Motor neuron (in vitro differentiated cells): ENCODE results near the gene KCNV2. TPM values are rescaled to one million over a fixed set of nuclear protein-coding genes. Genes with fewer than 3 reads are reported as not detected.

Experiments
- ATAC-seq, 8 experiments: fragments of 200-7000 bp; cut with Tn5 transposase; replicated peaks in 6 of 8; 2 replicates each; pipeline ENCODE4 v1.8.0; 2021; ENCODE audit warnings: mild to moderate bottlenecking in 8 of 8, moderate library complexity in 8 of 8
- H3K27ac ChIP-seq, 2 donors: fragments of 250-450 bp; sonication (Bioruptor Pico); 2 replicates each; pipeline ENCODE4 v1.9.0; 2021; ENCODE audit warnings: antibody characterized with exemption in 2 of 2, mild to moderate bottlenecking in 2 of 2, moderate library complexity in 1 of 2
- H3K4me1 ChIP-seq, 2 donors: fragments of 250-450 bp; sonication (Bioruptor Pico); replicated peaks in 1 of 2; 2 replicates each; pipeline ENCODE4 v1.6.1; 2021; ENCODE audit warnings: antibody characterized with exemption in 2 of 2, mild to moderate bottlenecking in 2 of 2, moderate library complexity in 1 of 2
- H3K4me3 ChIP-seq, 5 donors: fragments of 250-450 bp; sonication (Bioruptor Pico); 2 replicates each; pipeline ENCODE4 v1.9.0; 2021; ENCODE audit warnings: antibody characterized with exemption in 5 of 5, mild to moderate bottlenecking in 5 of 5, moderate library complexity in 4 of 5
- WGBS, 10 experiments: fragments of 450-650 bp; shearing (Covaris generic); methylation state at CpG; one replicate each; pipeline ENCODE4 v1.0.0; 2022; 5-methylcytosine and 5-hydroxymethylcytosine counted together
- in situ Hi-C, 9 experiments: fragments of 400-800 bp; cut with MboI; loops; one replicate each; pipeline ENCODE4 v1.15.0; 2021; ENCODE audit warnings: low sequenced_read_pairs in 9 of 9, low pct_unique_long_range_greater_than_20kb in 2 of 9; ENCODE audit not compliant: unreplicated experiment in 9 of 9
- total RNA-seq, 8 experiments: library from RNA; unstranded; fragments of 300-600 nt; gene quantifications; 2 replicates each; pipeline versions ENCODE4 v1.2.3 to v1.2.4, GENCODE V29; 2022

KCNV2 gene
- total RNA-seq, 8 experiments from 2014 or later, result 0.21 to 3.1 (median 1.0) TPM

DNA sequence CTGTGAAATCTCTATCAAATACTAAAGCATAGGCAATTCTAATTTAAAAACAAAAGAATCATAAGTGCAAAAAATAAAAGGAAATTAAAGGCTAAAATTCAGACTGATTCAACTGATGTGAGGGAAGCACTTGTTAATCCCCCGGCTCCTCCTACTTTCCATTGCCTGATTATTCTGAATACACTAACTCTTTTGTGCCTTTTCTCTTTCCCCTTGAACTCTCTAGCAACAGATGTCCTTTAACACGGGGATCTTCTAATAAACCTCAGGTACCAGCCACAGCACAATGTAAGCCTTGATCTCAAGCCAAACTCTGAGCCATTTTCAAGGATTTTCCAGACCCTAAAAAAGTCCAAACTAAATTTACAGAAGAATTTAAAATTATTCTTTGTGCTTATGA lies 61.5 kb downstream of the KCNV2 start:
- in situ Hi-C loops, result no loop called here
- ATAC-seq, result no peak
- Histone ChIP-seq H3K27ac (no peak overlapping the region), H3K4me1 (no peaks in the 10 kb centered on the region), H3K4me3 (no peak overlapping the region)
- WGBS, 10 experiments, result 67 to 100% (median 97%) methylated on average over 1 to 2 of the region's 2 CpGs

Other genes with a start within 250 kb of the KCNV2 start
- gene VLDLR, start 95.7 kb upstream of the KCNV2 start, total RNA-seq, result 10 to 100 TPM; 15.3 to 43.3 (median 19.5) TPM
- gene PUM3, start 126.6 kb downstream of the KCNV2 start, total RNA-seq, result 100 to 1,000 TPM in 2 of 8 experiments, 10 to 100 TPM in 6; 24.9 to 161 (median 38.9) TPM